NCI-H2029 treated with DMSO at 0.1 percent for 48 hours (cell line): ENCODE data around the gene SGSM2.

Source experiments
- DNase-seq: peaks from one replicate; lab custom pipeline; 2025; lab: John Stamatoyannopoulos, UW

The SGSM2 gene

GRCh38 chr17:2399572-2400473, 62.5 kb downstream of the SGSM2 start:
- peak; percentile 37 for DNase-seq

GRCh38 chr17:2400474-2400866, 63.2 kb downstream of the SGSM2 start:
- DNase-seq = no peak

- peak; percentile 71 for DNase-seq
Observed at GRCh38 chr17:2400877-2401425, 63.6 kb downstream of the SGSM2 start, which contains the start of gene MNT. TSS of gene MNT (minus strand) at chr17:2401060. CDS start at chr17:2400712, 348 bp downstream.

GRCh38 chr17:2401426-2402221, 64.3 kb downstream of the SGSM2 start:
- DNase-seq = peak; percentile 73

GRCh38 chr17:2402544-2402943, 65.2 kb downstream of the SGSM2 start:
- no peak for DNase-seq

- no peak for DNase-seq
Observed at GRCh38 chr17:2403044-2403443, 65.7 kb downstream of the SGSM2 start.

GRCh38 chr17:2405247-2405926, 68.1 kb downstream of the SGSM2 start:
- DNase-seq = no peak

GRCh38 chr17:2406271-2406902, 69.1 kb downstream of the SGSM2 start:
- no peak for DNase-seq

- DNase-seq = no peak
Observed at GRCh38 chr17:2406903-2407790, 69.8 kb downstream of the SGSM2 start.

GRCh38 chr17:2410951-2411350, 73.7 kb downstream of the SGSM2 start:
- DNase-seq = no peak

GRCh38 chr17:2412561-2413021, 75.3 kb downstream of the SGSM2 start:
- no peak for DNase-seq

GRCh38 chr17:2414446-2415064, 77.3 kb downstream of the SGSM2 start:
- DNase-seq = no peak

- DNase-seq = no peak
Observed at GRCh38 chr17:2415081-2415480, 77.8 kb downstream of the SGSM2 start.

- peak; percentile 37 for DNase-seq
Observed at GRCh38 chr17:2416010-2416734, 78.9 kb downstream of the SGSM2 start.

GRCh38 chr17:2418572-2418971, 81.3 kb downstream of the SGSM2 start:
- no peak for DNase-seq

- DNase-seq = no peak
Observed at GRCh38 chr17:2419486-2419885, 82.2 kb downstream of the SGSM2 start.

- DNase-seq = no peak
Observed at GRCh38 chr17:2420176-2420575, 82.9 kb downstream of the SGSM2 start.

- no peak for DNase-seq
Observed at GRCh38 chr17:2421315-2422147, 84.2 kb downstream of the SGSM2 start.
